ENCODE data around the gene ZMYND10. TPM values are rescaled to one million over a fixed set of nuclear protein-coding genes. Genes with fewer than 3 reads are reported as not detected.

The ZMYND10 gene
- polyA plus RNA-seq (2013, experiment 1 of 2; ENCODE audit: insufficient read length) = 1.0 TPM
- polyA plus RNA-seq (2013, experiment 2 of 2; ENCODE audit: insufficient read length) = 0.84 TPM

DNA sequence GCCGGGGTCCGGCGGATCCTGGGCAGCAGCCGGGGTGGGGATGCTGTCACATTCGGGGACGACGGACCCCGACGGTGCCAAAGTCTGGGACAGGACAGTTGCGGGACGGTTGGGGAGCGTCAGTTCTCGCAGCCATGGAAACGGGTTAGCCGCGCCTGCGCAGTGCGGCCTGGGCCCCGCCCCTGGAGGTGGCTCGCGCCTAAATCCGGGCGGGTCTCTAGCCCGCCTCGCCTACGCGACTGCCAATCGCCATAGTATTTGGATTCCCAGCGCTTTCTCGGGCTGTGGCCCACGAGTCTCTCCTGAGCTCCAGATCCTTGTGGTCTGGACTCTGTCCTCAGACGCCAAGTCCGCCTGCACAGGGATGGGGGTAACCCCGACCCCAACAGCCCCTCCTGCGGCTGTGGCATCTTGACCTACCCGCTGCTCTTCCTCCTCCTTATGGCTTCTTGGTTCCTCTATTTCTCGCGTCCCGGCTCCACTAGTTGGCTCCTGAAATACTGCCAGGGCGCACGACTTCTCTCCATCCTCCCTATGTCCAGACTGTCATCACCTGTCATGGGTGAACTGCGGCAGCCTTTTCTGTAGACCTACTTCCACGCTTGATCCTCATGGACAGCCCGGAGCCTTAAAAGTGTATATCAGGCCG, at the start of gene ZMYND10:
Gene ZMYND10, minus strand, starts transcription at position 147 of the 649 bp plus-strand sequence. CDS start 153 bp downstream, outside the sequence.
- DNase-seq = peak; percentile 46

DNA sequence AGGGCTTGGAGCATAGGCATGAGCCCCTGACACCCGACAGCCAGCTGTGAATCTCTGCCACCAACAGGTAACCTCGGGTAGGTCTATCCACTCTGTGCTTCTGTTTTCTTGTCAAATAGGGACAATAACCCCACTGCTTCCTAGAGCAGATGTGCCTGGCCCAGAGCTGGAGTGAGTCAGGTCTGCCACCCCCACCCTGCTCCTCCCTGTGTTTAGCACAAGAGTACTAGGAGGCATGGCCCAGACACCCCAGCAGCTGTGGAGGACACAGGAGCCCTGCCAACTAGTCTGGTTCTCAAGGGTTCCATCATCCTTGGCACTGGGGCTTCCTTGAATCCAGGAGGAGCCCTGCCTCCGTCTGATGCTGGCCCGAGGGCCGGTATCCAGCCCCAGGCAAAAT, 47.5 kb upstream of the ZMYND10 start:
- no peak for DNase-seq

DNA sequence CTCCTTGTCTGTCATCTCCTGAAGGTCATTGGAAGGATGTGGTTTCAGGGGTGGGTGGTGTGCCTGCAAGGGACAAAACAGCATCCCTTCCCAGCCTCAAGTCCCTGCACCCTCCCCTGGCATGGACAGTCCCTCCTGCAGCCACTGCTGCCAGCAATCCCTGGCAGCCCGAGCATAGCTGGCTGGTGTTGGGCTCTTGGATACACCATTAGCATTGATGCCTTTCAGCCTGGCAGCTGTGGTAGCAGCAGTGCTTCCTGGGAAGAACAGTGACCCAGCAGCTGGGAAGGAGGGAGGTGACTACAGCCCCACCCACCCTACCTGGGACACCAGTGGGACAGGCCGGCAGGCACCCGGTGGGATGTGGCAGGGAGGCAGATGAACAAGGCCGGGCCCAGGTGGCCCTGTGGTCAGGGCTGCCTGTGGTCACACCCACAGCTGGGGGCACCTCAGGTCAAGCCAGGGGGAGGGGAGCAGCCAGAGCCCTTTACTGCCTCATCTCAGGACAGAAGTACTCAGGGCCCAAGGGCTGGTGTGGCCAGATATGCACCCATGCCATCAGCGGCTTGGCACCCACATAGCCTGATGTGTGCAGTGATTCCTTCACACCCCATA, 46.7 kb upstream of the ZMYND10 start:
- DNase-seq = no peak

DNA sequence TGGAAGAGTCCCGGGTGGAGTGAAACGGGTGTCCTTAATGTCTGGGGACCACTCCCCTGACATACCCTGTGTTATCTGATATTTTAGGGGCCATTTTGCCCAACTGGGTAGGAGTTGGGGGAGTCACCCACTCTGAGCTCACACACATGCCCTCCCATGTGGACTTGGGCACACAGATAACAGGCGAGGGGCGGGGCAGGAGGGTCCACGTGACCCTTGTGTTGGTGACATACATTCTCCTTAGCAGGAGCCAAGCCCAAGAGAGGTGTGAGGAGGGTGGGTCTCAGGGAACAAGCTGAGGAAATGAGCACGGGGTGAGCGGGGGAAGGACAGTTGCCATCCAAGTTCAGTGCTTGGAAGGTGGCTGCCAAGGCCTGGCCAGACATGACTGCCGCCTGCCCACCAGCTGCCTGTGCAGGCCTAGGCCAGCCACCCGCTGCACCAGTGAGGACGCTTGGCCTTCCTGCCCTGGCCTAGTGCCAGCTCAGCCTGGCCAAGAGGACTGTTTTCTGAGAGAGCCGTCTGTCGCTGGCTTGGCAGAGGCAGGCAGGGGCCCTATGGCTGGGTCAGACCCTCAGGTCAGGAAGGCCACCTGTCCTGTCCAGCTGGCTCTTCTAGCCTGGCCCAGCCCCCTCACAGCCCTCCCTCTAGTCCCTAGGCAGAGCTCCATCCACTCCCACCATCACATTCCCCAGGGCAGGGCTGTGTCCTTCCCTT, 45.1 kb upstream of the ZMYND10 start:
- no peak for DNase-seq

DNA sequence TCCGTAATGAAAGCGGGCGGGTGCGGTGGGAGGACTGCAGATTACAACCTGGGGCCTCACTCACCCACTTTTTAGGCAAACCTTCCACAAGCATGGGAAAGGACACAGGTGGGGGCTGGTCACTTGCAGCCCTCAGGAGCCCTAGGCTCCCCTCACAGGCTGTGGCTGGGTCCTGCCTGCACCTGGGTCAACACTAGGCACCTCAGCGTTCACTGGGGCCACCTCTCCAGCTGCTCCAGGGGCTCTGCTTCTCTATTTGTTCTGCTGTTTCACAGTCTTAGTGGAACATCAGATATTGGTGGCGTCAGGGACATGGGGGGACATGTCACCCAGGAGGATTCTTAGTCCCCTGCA, 43.9 kb upstream of the ZMYND10 start:
- DNase-seq = no peak

DNA sequence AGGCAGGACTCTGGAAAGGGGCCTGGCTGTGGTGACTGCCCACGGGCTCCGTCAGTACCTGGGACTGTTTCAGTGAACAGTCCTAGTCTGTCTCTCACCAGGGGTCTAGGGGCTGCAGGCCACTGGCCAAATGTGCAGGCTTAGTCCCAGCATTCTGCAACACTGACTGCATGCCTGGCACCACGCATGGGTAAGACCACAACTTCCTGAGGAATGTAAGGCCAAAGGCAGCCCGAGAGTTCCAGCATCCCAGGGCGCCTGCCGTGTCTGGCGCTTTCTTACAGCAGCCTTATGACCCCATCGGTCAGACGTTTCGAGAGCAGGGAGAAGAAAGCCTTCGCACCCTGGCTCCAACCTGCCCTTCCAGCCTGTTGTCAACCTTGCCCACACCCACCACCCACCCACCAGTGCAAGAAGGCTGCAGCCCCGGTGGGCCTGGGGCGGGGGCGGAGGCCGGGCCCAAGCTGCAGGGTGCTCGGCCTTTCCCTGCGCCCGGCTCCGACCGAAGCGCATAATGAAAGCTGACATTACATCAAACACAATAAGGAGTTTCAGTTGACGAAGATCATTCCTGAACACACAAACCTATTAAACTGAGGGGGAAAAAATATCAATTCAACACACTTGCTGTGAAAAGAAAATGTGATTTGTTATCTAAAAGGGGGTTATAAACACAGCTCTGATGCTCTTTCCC, 43.3 kb upstream of the ZMYND10 start:
- DNase-seq = peak; percentile 29

DNA sequence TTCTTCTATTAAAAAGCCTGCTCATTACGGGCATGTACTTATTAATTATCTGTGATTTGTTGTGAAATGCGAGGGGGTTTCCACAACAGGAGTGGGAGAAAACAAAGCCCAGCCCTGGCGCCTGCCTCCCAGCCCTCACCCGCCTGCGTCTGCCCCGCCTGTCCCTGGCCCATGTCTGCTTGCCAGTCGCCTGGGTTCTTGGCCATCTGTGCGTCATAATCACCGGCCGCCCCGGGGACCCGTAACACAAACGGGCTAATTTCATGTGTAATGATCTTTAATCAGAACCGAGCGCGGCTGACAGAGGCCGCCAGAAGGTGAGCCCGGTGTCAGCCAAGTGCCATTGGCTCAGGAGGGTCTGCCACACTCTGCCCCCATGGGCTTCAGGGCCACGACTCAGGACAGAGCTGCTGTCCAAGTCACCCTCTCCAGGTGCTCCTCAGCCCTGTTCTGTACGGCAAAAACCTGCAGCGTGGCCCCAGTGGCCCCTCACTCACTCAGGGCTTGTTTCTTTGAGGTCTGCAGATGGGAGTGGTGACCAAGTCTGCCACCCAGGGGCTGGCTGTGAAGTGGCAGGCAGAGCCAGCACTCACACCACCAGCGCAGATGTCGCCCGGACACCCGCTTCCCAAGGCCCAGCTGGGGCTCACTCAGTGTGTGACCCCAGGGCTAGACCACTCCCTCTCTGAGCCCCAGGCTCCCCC, 42.6 kb upstream of the ZMYND10 start:
- DNase-seq = peak; percentile 15

DNA sequence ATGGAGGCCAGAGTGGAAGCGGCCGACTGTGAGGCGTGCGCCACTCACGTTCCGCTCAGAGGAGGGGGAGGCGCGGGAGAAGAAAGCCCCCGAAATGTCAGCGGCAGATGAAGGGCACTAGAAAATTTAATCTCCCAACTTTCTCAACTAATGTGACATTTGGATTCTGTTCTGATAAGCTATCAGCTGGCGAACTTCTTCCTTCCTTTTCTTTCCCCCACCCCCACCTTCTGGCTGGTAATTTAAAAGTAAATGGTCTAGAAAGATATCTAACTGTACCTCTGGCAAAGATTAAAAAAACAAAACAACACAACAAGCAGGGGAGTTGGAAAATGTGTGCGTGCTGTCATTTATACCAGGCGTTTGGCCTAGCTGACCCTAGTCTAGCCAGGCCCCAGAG, 40.2 kb upstream of the ZMYND10 start:
- no peak for DNase-seq

DNA sequence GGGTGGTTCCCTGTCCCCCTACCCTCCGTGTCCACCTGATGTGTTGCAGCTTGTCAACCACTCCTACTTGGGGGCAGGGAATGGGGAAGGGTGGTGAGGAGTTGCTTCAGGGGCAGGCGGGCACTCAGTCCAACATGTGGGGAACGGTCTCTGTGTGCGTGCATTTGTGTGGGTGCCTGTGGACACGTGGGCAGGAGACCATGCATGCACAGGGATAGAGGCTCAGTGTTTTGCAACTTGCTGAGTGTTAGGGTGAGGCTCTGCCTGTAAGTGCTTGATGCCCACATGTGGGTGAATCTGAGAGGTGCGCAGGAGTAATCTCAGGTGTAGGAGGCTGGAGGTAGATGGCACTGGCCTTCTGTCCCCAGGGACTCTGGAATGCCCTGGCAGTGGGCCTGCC, 38.2 kb upstream of the ZMYND10 start:
- no peak for DNase-seq

DNA sequence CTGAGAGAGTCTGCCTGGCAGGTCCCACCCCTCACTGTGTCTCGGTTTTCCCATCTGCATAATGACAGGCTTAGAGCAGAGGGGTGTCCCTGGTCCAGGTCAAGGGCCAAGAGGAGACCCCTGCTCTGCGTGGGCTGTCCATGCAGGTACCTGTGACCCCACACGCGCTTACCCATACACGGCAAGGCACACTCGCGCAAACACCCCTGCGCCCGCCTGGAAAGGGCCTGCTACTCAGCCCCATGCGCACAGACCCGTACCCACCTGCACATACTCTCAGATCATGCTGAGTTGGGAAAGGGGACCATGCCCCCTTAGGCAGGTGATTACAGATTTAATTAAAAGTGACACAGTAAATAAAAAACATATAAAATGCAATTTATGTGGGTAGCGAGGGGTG, 37.2 kb upstream of the ZMYND10 start:
- no peak for DNase-seq

DNA sequence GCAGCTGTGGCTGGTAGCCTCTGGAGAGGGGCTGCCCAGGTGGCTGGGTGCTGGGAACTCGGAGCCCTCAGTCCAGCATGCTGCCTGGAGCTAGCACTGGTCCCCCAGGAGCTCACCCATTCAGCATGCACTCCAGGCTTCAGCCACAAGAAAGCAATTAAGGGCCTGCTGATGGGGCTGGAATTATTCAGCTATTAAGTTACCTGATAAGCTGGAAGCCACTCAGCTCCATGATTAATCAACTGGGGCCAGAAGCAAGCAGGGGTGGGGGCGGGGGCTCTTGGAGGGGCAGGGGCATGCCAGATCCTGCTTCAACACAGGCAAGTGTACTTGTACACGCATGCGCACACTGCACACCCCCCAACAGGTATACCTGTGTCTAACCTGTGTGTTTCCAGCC, 35.9 kb upstream of the ZMYND10 start:
- DNase-seq = no peak

DNA sequence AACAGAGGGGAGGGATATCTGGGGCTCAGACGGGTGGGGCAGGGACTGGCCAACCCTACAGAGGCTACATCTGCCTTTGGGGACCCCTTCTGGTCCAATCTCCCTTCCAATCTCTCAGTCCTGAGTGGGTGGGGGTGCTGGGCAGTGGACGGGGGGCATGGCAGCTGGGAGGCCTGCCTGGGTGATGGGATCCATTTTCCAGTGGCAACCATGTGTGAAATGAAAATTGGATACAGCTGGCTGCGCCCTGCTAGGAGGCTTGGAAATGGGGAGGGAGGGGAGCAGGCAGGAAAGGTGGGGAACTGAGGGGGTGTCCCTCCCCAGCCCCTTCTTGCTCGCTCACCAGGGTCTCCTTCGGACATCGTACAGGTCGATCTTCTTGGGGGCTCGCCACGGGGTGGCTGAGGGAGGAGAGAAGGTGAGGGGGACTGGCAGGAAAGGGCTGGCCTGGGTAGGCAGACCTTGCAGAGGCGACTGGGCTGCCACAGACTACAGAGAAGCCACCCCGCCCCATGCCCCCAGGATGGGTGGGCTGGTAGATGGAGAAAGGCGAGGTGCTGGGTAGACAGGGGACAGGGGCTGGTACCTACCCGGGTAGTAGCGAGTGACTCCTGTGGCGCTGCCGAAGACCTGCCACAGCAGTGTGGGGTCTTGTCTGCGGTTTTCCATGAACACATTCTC, 35.0 kb upstream of the ZMYND10 start:
- no peak for DNase-seq

DNA sequence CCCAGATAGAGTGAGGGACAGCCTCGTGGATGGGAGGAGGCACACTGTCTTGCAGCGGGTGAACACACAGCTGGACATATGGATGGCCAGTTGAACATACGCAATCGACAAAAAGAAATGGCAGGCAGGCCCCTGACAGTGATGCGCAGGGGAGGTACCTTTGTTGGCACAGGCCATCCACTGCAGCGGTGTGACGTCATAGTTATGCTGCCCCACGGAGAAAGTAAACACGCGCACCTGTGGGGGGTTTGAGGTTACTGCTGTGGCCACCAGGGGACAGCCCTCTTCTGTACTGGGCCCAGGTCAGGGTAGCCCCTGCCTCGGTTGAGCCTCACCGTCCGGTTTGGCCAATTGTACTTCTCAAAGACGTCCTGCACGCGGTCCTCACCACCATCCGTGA, 33.2 kb upstream of the ZMYND10 start:
- no peak for DNase-seq

DNA sequence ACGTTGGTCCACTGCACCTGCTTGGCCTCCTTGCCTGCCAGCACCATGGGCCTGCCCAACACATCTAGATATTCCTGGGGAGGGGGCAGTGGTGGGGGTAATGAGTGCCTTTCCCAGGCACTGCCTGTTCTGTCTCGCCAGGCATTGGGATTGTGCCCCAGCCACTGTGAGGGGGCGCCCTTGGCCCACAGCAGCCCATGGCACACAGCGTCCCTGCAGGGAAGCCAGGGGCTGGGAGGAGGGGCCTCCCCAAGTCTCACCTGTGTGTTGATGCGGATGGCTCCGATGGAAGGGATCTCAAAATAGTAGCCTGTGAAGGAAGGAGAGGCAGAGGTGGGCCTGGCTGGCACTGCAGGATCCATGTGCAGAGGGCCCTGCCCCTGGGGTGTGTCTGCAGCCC, 32.5 kb upstream of the ZMYND10 start:
- no peak for DNase-seq

DNA sequence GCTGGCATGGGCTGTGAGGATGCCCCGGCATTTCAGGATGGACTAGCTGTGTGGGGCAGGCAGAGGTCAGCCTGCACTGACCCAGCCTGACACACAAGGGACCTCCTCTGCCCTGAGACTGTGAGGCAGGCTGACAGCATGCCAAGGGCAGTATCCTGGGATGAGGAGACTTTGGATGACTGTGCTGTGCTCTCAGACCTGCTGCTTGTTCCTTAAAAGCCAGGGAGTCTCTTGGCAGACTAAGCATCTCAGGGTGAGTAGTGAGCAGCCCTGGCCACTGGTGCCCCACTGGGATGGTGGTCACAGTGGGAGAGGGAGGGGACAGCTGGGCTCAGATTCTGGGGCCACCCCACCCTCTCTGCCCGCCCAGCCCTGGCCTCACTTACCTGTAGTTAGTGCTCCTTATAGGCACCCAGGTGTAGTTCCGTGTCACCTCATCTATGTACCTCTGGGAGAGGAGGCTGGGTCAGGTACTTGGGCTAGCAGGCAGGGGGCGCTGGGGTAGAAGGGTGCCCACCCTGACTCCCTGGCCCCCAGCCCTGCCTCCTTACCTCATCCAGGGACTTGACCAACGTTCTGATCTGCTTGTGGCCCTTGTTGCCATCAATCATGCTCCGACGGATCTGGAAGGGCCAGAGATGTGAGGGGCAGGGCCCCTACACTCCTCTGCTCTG, 29.9 kb upstream of the ZMYND10 start:
- no peak for DNase-seq

DNA sequence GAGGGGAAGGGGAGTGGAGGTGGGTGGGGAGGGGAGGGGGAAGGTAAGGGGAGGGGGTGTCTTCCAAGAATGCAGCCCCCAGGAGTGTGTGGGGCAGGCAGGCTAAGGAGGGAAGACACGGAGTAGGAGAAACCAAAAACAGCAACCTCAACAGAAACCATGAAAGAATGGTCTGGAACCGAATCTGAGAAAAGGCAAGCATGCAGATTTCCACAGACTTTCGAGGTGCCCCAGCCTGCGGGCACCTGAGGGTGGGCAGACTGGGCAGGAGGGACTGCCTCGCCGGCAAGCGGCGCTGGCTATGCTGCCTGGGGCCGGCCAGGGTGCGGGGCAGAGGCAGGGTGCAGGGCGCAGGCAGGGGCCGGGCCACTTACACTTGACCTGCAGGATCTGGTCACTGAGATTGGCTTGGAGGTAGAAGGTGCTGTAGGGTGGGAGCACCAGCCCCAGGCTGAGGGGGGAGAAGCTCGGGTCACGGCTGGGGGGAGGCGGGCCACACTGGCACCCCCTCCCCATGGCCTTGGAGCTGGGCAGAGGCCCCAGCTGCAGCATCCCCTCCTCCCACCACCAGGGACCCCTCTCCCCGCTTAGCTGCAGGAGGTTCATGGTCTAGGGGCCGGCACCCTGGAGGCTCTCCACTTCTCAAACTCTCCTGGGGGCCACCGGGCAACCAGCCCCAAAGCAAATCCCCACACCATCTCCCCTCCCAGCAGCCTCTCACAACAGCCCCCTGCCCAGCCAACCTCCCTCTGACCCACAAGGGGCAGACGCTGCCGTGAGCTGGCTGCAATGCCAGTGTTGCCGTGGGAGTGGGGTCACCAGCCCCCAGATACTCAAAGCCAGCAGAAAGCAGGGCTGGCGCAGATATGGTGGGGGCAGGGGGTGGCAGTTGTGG, 29.1 kb upstream of the ZMYND10 start:
- DNase-seq = no peak

DNA sequence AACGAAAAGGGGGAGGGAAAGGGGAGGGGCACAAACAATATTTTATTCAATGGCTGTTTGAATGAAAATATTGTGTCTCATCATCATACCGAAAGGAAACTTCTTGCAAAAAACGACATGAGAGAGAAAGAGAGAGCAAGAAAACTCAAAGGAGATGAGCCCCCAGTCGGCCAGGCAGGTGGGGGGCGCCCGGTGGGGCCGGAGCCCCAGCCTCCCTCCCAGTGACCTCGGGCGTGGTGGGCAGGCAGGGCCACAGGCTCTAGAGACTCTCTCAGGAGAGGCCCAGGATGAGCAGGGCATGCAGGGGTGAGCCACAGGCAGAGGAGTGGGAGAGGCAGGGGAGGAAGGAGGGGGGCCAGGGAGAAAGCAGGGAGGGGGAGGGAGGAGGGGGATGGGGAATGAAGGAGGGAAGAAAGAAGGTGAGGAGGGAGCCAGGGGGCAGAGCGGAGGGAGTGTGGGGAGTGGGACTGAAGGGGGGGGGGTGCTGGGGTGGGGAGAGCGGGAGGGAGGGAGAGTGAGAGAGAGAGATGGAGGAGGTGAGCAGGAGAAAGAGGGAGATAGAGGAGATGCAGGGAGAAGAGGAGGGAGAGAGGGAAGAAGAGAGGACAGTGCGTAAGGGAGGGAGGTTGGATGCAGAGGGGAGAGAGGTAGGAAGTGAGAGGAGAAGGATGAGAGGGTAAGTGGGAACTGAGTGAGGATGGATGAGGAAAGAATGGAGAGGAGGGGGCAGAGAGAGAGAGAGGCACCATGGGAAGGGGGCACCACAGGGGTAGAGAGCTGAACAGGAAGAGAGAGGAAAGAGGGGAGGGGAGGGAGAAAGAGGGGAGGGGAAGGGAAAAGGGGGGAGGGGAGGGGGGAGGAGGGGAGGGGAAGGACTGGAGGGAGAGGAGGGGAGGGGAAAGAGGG, 27.9 kb upstream of the ZMYND10 start:
- no peak for DNase-seq

DNA sequence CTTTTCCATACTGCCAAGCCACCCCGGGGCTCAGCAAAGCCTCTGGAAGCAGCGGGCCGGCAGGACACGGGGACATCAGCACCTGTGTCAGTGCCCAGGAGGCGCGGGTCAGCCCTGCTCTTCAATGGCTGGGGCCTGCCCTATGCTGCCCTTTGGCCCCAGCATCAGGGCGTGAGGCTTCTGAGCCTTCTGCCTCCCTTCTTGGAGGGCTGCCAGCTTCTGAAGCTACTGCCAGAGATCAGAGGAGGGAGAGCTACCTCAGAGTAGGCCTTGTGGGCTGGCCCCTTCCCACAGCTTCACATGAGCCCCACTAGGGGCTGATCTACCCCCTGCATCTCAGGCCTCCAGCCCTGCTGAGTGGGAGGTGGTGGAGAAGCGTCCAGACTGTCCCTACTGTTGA, 26.8 kb upstream of the ZMYND10 start:
- DNase-seq = no peak

DNA sequence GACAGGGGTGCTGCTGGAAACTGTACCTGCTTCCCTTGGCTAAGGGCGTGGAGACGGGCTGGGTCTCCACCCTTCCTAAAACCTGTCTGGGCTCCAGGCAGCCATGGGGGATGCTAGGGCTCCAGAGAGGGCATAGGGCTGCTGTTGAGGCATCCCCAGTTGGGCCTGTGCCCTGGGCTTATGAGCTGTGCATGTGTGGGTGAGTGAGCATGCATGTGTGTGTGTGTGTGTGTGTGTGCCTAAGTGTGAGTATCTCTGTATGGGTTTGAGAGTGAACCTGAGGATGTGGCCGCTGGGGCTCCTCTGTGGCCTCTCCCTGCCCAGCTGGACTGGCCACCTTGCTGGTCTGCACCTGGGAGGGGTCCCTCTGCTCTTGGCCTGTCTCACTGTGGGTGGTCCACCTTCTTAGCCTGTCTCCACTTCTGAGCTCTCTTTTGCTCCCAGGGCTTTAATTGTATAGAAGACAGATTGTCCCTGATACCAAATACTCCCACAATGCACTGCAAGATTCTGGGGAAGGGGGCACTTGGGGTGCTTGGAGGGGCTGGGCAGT, 25.7 kb upstream of the ZMYND10 start:
- DNase-seq = peak; percentile 12
